Measurements from ENCODE around the gene LCN9. TPM values are rescaled to one million over a fixed set of nuclear protein-coding genes. Genes with fewer than 3 reads are reported as not detected.

Gene LCN9
- total RNA-seq, 1 experiment from 2014 or later = 2.6 TPM

- Mint-ChIP-seq H3K4me3 (no peak overlapping the region), H3K36me3 (peaks cover 11% of the 10 kb centered on the region), H3K4me1 (peaks cover 6% of the 10 kb centered on the region), H3K27ac (no peak overlapping the region), H3K9me3 (peaks cover 14% of the 10 kb centered on the region), H3K27me3 (ENCODE audit: low read depth) (no peaks in the 10 kb centered on the region)
- TF ChIP-seq ZNF263 (CRISPR knock-in tag; IDR thresholded peaks at IDR 0.05; ENCODE audit: low read depth) (no peak), USF1 (CRISPR knock-in tag; IDR thresholded peaks at IDR 0.05) (no peak), SP1 (CRISPR knock-in tag; conservative IDR thresholded peaks at IDR 0.05) (no peak), HMGXB4 (CRISPR knock-in tag; IDR thresholded peaks at IDR 0.05) (no peak), JAZF1 (CRISPR knock-in tag; IDR thresholded peaks at IDR 0.05) (no peak), CREM (CRISPR knock-in tag; IDR thresholded peaks at IDR 0.05) (no peak), CREB1 (CRISPR knock-in tag; IDR thresholded peaks at IDR 0.05) (no peak), RORB (CRISPR knock-in tag; IDR thresholded peaks at IDR 0.05) (no peak), GTF2I (CRISPR knock-in tag; conservative IDR thresholded peaks at IDR 0.05) (no peak), FOXJ3 (CRISPR knock-in tag; IDR thresholded peaks at IDR 0.05; ENCODE audit: borderline replicate concordance) (no peak), NFE2L1 (CRISPR knock-in tag; IDR thresholded peaks at IDR 0.05) (no peak), ZNF532 (CRISPR knock-in tag; IDR thresholded peaks at IDR 0.05; ENCODE audit: borderline replicate concordance) (no peak), ELF4 (CRISPR knock-in tag; IDR thresholded peaks at IDR 0.05; ENCODE audit: low read depth) (no peak), TCF7 (CRISPR knock-in tag; IDR thresholded peaks at IDR 0.05; ENCODE audit: low read depth) (no peak), ZSCAN18 (CRISPR knock-in tag; IDR thresholded peaks at IDR 0.05) (no peak), ZNF512 (CRISPR knock-in tag; IDR thresholded peaks at IDR 0.05; ENCODE audit: borderline replicate concordance) (no peak)
- TF ChIP-seq, protein P1, sequence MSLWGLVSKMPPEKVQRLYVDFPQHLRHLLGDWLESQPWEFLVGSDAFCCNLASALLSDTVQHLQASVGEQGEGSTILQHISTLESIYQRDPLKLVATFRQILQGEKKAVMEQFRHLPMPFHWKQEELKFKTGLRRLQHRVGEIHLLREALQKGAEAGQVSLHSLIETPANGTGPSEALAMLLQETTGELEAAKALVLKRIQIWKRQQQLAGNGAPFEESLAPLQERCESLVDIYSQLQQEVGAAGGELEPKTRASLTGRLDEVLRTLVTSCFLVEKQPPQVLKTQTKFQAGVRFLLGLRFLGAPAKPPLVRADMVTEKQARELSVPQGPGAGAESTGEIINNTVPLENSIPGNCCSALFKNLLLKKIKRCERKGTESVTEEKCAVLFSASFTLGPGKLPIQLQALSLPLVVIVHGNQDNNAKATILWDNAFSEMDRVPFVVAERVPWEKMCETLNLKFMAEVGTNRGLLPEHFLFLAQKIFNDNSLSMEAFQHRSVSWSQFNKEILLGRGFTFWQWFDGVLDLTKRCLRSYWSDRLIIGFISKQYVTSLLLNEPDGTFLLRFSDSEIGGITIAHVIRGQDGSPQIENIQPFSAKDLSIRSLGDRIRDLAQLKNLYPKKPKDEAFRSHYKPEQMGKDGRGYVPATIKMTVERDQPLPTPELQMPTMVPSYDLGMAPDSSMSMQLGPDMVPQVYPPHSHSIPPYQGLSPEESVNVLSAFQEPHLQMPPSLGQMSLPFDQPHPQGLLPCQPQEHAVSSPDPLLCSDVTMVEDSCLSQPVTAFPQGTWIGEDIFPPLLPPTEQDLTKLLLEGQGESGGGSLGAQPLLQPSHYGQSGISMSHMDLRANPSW (CRISPR knock-in tag; conservative IDR thresholded peaks at IDR 0.05; ENCODE audit: low read depth) = no peak
- TF ChIP-seq, protein P2, sequence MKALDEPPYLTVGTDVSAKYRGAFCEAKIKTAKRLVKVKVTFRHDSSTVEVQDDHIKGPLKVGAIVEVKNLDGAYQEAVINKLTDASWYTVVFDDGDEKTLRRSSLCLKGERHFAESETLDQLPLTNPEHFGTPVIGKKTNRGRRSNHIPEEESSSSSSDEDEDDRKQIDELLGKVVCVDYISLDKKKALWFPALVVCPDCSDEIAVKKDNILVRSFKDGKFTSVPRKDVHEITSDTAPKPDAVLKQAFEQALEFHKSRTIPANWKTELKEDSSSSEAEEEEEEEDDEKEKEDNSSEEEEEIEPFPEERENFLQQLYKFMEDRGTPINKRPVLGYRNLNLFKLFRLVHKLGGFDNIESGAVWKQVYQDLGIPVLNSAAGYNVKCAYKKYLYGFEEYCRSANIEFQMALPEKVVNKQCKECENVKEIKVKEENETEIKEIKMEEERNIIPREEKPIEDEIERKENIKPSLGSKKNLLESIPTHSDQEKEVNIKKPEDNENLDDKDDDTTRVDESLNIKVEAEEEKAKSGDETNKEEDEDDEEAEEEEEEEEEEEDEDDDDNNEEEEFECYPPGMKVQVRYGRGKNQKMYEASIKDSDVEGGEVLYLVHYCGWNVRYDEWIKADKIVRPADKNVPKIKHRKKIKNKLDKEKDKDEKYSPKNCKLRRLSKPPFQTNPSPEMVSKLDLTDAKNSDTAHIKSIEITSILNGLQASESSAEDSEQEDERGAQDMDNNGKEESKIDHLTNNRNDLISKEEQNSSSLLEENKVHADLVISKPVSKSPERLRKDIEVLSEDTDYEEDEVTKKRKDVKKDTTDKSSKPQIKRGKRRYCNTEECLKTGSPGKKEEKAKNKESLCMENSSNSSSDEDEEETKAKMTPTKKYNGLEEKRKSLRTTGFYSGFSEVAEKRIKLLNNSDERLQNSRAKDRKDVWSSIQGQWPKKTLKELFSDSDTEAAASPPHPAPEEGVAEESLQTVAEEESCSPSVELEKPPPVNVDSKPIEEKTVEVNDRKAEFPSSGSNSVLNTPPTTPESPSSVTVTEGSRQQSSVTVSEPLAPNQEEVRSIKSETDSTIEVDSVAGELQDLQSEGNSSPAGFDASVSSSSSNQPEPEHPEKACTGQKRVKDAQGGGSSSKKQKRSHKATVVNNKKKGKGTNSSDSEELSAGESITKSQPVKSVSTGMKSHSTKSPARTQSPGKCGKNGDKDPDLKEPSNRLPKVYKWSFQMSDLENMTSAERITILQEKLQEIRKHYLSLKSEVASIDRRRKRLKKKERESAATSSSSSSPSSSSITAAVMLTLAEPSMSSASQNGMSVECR (CRISPR knock-in tag; IDR thresholded peaks at IDR 0.05; ENCODE audit: borderline replicate concordance) = no peak
- DNase-seq (ENCODE audit: low spot score) (no peak), ATAC-seq (no peak)
- ChIA-PET CTCF (interaction anchor here (0.5 kb wide), 1 partner anchor 227 kb away, joined by 3 read pairs; no protein-coding TSS in a partner anchor), POLR2A (no interaction called here)
Measured at GRCh38 chr9:135665795-135666189, 2.7 kb downstream of the LCN9 start.

Measured in WTC11 (cell line).